IPS-15b (cell line): ENCODE measurements around the gene RFWD3.

ENCODE experiments used
- H3K27me3 ChIP-seq: one replicate; pipeline ENCODE4 v1.6.1; 2013; ENCODE audit warnings: low read length; ENCODE audit not compliant: control insufficient read depth, insufficient read depth
- H3K36me3 ChIP-seq: one replicate; pipeline ENCODE4 v1.6.1; 2013; ENCODE audit warnings: low read length; ENCODE audit not compliant: control insufficient read depth, insufficient read depth
- H3K4me1 ChIP-seq: one replicate; pipeline ENCODE4 v1.6.1; 2013; ENCODE audit warnings: mild to moderate bottlenecking, low read length; ENCODE audit not compliant: control insufficient read depth, insufficient read depth
- H3K4me3 ChIP-seq: one replicate; pipeline ENCODE4 v1.5.1; 2013; ENCODE audit warnings: low read depth, low read length
- H3K9ac ChIP-seq: one replicate; pipeline ENCODE4 v1.6.1; 2013; ENCODE audit warnings: low read depth, mild to moderate bottlenecking, low read length
- H3K9me3 ChIP-seq: one replicate; pipeline ENCODE4 v1.6.1; 2013; ENCODE audit warnings: mild to moderate bottlenecking, low read length; ENCODE audit not compliant: control insufficient read depth, insufficient read depth

RFWD3 gene

GRCh38 chr16:74591876-74592650, 74.6 kb downstream of the RFWD3 start:
- Histone ChIP-seq H3K27me3 (no peaks in the 10 kb centered on the region), H3K4me1 (no peaks in the 10 kb centered on the region), H3K9me3 (no peaks in the 10 kb centered on the region), H3K4me3 (no peak overlapping the region), H3K9ac (no peak overlapping the region), H3K36me3 (peaks cover 3% of the 10 kb centered on the region)

- no peaks in the 10 kb centered on the region for H3K36me3 ChIP-seq
- no peaks in the 10 kb centered on the region for H3K9me3 ChIP-seq
- H3K4me1 ChIP-seq: no peaks in the 10 kb centered on the region
- H3K27me3 ChIP-seq: no peaks in the 10 kb centered on the region
- H3K9ac ChIP-seq: no peak overlapping the region
- H3K4me3 ChIP-seq: no peak overlapping the region
These were observed 79.7 kb downstream of the RFWD3 start for GRCh38 chr16:74586948-74587347.

GRCh38 chr16:74585846-74586443, 80.7 kb downstream of the RFWD3 start:
- no peaks in the 10 kb centered on the region for H3K4me1 ChIP-seq
- no peak overlapping the region for H3K9ac ChIP-seq
- H3K4me3 ChIP-seq: no peak overlapping the region
- no peaks in the 10 kb centered on the region for H3K27me3 ChIP-seq
- H3K9me3 ChIP-seq: no peaks in the 10 kb centered on the region
- H3K36me3 ChIP-seq: no peaks in the 10 kb centered on the region

DNA sequence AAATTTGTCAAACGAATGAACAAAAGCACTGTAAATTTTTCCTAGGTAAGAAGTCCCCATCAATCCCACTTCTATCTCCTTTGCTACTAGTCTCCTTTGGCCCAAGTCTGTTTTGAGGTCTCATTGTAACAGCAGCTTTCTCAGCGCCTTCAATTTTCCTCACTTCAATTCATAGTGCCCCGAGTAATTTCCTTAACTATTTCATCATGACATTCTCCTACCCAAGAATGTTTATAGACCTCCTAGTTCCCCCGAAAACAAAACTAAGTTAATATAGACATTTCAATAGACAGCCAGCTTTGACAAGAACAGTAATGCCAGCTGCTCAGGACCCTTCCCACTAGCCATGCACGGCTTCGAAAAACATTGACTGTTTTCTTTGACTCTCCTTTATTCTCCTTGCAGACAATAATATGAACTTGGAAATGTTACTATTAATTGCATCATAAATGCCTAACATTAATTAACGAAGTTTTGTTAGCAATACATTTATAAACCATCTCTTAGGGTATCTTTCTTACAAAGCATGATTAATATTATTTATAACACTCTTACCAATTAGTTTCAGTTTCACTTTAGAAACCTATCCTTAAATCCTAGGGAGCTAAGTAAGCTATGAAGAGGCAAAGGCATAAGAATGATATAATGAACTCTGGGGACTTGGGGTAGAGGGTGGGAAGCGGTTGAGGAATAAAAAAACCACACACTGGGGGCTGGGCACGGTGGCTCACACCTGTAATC, 82.6 kb downstream of the RFWD3 start:
- Histone ChIP-seq H3K36me3 (no peaks in the 10 kb centered on the region), H3K4me3 (no peak overlapping the region), H3K9me3 (no peaks in the 10 kb centered on the region), H3K27me3 (no peaks in the 10 kb centered on the region), H3K9ac (no peak overlapping the region), H3K4me1 (no peaks in the 10 kb centered on the region)

DNA sequence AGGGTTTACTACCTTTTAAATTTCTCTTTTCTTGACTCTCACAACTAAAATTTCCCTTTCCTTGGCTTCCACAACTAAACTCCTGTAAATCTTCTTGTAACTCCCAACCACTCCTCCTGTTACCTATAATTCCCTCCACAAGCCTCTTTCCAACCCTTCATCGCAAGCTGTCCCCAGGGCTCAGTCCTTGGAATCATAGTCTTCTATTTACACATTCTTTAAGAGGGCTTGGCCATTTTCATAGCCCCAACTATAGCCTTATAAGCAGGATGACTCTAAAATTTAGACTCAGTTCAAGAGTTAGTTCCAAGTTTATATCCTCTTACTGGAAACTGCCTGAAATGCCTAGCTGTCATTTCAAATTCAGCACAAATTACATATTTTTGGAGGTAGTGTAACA, 83.7 kb downstream of the RFWD3 start:
- no peaks in the 10 kb centered on the region for H3K27me3 ChIP-seq
- H3K36me3 ChIP-seq: no peaks in the 10 kb centered on the region
- no peak overlapping the region for H3K4me3 ChIP-seq
- H3K4me1 ChIP-seq: no peaks in the 10 kb centered on the region
- no peak overlapping the region for H3K9ac ChIP-seq
- no peaks in the 10 kb centered on the region for H3K9me3 ChIP-seq

- H3K27me3 ChIP-seq: no peaks in the 10 kb centered on the region
- no peak overlapping the region for H3K9ac ChIP-seq
- H3K4me1 ChIP-seq: no peaks in the 10 kb centered on the region
- no peak overlapping the region for H3K4me3 ChIP-seq
- no peaks in the 10 kb centered on the region for H3K9me3 ChIP-seq
- H3K36me3 ChIP-seq: no peaks in the 10 kb centered on the region
These were observed 85.8 kb downstream of the RFWD3 start for GRCh38 chr16:74580833-74581232.

- H3K4me1 ChIP-seq: no peaks in the 10 kb centered on the region
- H3K27me3 ChIP-seq: no peaks in the 10 kb centered on the region
- no peak overlapping the region for H3K4me3 ChIP-seq
- no peak overlapping the region for H3K9ac ChIP-seq
- no peaks in the 10 kb centered on the region for H3K36me3 ChIP-seq
- H3K9me3 ChIP-seq: no peaks in the 10 kb centered on the region
These were observed 87.8 kb downstream of the RFWD3 start for GRCh38 chr16:74578838-74579237.

GRCh38 chr16:74578433-74578832, 88.2 kb downstream of the RFWD3 start:
- H3K9ac ChIP-seq: no peak overlapping the region
- no peaks in the 10 kb centered on the region for H3K36me3 ChIP-seq
- no peak overlapping the region for H3K4me3 ChIP-seq
- H3K9me3 ChIP-seq: no peaks in the 10 kb centered on the region
- H3K27me3 ChIP-seq: no peaks in the 10 kb centered on the region
- H3K4me1 ChIP-seq: no peaks in the 10 kb centered on the region

- no peaks in the 10 kb centered on the region for H3K36me3 ChIP-seq
- H3K9ac ChIP-seq: no peak overlapping the region
- H3K9me3 ChIP-seq: no peaks in the 10 kb centered on the region
- no peaks in the 10 kb centered on the region for H3K27me3 ChIP-seq
- H3K4me1 ChIP-seq: no peaks in the 10 kb centered on the region
- no peak overlapping the region for H3K4me3 ChIP-seq
These were observed 88.8 kb downstream of the RFWD3 start for GRCh38 chr16:74577882-74578366.

- no peak overlapping the region for H3K9ac ChIP-seq
- no peak overlapping the region for H3K4me3 ChIP-seq
- H3K27me3 ChIP-seq: no peaks in the 10 kb centered on the region
- H3K4me1 ChIP-seq: no peaks in the 10 kb centered on the region
- H3K36me3 ChIP-seq: no peaks in the 10 kb centered on the region
- no peaks in the 10 kb centered on the region for H3K9me3 ChIP-seq
These were observed 90.7 kb downstream of the RFWD3 start for GRCh38 chr16:74575807-74576643.

GRCh38 chr16:74575175-74575806, 91.4 kb downstream of the RFWD3 start:
- Histone ChIP-seq H3K4me3 (no peak overlapping the region), H3K36me3 (no peaks in the 10 kb centered on the region), H3K4me1 (no peaks in the 10 kb centered on the region), H3K9me3 (no peaks in the 10 kb centered on the region), H3K9ac (no peak overlapping the region), H3K27me3 (no peaks in the 10 kb centered on the region)
